ENCODE results near the gene TXNDC5. TPM values are rescaled to one million over a fixed set of nuclear protein-coding genes. Genes with fewer than 3 reads are reported as not detected.

The TXNDC5 gene
- total and polyA plus RNA-seq, 9 of the 15 experiments (the other 6 are each of a cell fraction or from before 2014, with no cell fraction given) = 33.9 to 156 (median 137) TPM

DNA sequence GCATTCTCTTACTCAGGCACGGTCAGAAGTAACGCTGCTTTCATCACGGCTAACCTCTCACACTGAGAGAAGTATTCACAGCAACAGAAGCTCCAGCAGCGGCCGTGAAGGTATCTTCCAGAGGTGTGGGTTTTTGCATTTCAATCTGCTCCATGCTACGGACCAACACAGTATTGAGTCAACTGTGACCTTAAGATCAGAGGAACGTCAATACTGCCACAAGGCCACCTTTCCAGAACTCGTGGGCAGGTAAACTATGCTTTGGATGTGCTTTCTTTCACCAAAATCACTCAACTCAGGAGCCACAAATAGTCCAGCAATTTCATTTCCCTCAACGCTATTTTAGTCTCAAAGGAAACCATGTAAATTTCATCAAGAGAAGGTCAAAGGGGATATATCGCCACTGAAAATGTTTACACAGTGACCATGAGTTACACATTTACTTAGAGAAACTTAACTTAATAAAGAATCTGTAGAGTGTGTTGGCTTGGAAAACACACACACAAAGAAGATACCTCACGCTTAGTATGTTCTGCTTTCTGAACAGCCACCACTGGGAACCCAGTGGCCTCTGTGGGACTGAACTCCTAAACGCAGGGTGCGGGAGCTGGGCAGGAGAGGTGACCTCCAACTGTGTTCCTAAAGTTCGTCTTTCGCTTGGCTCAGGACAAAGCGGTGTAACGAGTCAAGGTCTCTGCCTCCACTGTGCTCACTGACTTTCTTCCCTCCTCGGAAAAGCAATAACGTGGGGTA lies 27.9 kb downstream of the TXNDC5 start (continued):
- TF ChIP-seq, protein P1, sequence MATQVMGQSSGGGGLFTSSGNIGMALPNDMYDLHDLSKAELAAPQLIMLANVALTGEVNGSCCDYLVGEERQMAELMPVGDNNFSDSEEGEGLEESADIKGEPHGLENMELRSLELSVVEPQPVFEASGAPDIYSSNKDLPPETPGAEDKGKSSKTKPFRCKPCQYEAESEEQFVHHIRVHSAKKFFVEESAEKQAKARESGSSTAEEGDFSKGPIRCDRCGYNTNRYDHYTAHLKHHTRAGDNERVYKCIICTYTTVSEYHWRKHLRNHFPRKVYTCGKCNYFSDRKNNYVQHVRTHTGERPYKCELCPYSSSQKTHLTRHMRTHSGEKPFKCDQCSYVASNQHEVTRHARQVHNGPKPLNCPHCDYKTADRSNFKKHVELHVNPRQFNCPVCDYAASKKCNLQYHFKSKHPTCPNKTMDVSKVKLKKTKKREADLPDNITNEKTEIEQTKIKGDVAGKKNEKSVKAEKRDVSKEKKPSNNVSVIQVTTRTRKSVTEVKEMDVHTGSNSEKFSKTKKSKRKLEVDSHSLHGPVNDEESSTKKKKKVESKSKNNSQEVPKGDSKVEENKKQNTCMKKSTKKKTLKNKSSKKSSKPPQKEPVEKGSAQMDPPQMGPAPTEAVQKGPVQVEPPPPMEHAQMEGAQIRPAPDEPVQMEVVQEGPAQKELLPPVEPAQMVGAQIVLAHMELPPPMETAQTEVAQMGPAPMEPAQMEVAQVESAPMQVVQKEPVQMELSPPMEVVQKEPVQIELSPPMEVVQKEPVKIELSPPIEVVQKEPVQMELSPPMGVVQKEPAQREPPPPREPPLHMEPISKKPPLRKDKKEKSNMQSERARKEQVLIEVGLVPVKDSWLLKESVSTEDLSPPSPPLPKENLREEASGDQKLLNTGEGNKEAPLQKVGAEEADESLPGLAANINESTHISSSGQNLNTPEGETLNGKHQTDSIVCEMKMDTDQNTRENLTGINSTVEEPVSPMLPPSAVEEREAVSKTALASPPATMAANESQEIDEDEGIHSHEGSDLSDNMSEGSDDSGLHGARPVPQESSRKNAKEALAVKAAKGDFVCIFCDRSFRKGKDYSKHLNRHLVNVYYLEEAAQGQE (IDR thresholded peaks at IDR 0.05; ENCODE audit: borderline replicate concordance) = no peak
- TF ChIP-seq, protein P1 (CRISPR knock-in tag; IDR thresholded peaks at IDR 0.05; ENCODE audit: low read depth) = no peak
- TF ChIP-seq RNF2 (IDR thresholded peaks at IDR 0.05) = no peak
